IMR-90 (cell line): ENCODE measurements around the gene KLRC3. TPM values are rescaled to one million over a fixed set of nuclear protein-coding genes. Genes with fewer than 3 reads are reported as not detected.
"Not testable (repeated sequence)": the region's sequence is repeated elsewhere in the genome, so short reads cannot be mapped to it uniquely, and the experiment has no call there.

Source experiments
- ATAC-seq: fragments of 200-7000 bp; cut with Tn5 transposase; 2 replicates; pipeline ENCODE4 v1.9.1; 2020; ENCODE audit warnings: low read depth, mild to moderate bottlenecking, moderate library complexity
- BruUV-seq: library from RNA; stranded (reverse); fragments of 400-500 nt; replicated peaks from 2 replicates; lab custom pipeline; 2021; lab: Mats Ljungman, UMichigan
- CTCF ChIA-PET: fragments of 300-600 bp; formaldehyde crosslinking; extraction: SDS; loops from one replicate; lab custom pipeline; 2021; ENCODE audit warnings: antibody characterized with exemption; lab: Yijun Ruan, JAX
- POLR2A ChIA-PET: fragments of 300-600 bp; sonication (Branson Sonifier 250); formaldehyde crosslinking; loops from one replicate; lab custom pipeline; 2022; ENCODE audit warnings: antibody characterized with exemption; ENCODE audit not compliant: unreplicated experiment; lab: Charles Lee
- DNase-seq: peaks from one replicate; pipeline ENCODE4 v3.0.0; 2013
- H2AFZ ChIP-seq: replicated peaks from 2 replicates; pipeline ENCODE3; 2013; ENCODE audit warnings: low read length, mild to moderate bottlenecking; ENCODE audit not compliant: poor library complexity
- H2AK5ac ChIP-seq: 2 replicates; pipeline ENCODE4 v1.6.1; 2013; ENCODE audit warnings: low read depth, low read length, inconsistent platforms
- H2AK9ac ChIP-seq: replicated peaks from 2 replicates; pipeline ENCODE3; 2013; ENCODE audit warnings: mild to moderate bottlenecking, low read depth, low read length, moderate library complexity; ENCODE audit not compliant: poor library complexity
- H2BK120ac ChIP-seq: 2 replicates; pipeline ENCODE4 v1.6.1; 2013; ENCODE audit warnings: low read depth, low read length, inconsistent platforms
- H2BK15ac ChIP-seq: 3 replicates; pipeline ENCODE4 v1.6.1; 2013; ENCODE audit warnings: low read depth, low read length, inconsistent platforms
- H2BK20ac ChIP-seq: 2 replicates; pipeline ENCODE4 v1.6.1; 2013; ENCODE audit warnings: low read depth, mild to moderate bottlenecking, inconsistent platforms, low read length, moderate library complexity
- H2BK5ac ChIP-seq: 2 replicates; pipeline ENCODE4 v1.6.1; 2013; ENCODE audit warnings: mild to moderate bottlenecking, low read depth, low read length, inconsistent platforms; ENCODE audit not compliant: poor library complexity, severe bottlenecking
- H3K14ac ChIP-seq: replicated peaks from 2 replicates; pipeline ENCODE4 v1.6.1; 2013; ENCODE audit warnings: low read depth, low read length, inconsistent platforms
- H3K18ac ChIP-seq: 2 replicates; pipeline ENCODE4 v1.6.1; 2013; ENCODE audit warnings: low read depth, low read length, control low read depth
- H3K23ac ChIP-seq: 2 replicates; pipeline ENCODE4 v1.6.1; 2013; ENCODE audit warnings: low read depth, low read length, inconsistent platforms
- H3K27ac ChIP-seq: 2 replicates; pipeline ENCODE4 v1.5.1; 2013; ENCODE audit warnings: mild to moderate bottlenecking, control low read depth, low read length; ENCODE audit not compliant: insufficient read depth
- H3K27me3 ChIP-seq: 2 replicates; pipeline ENCODE4 v1.6.1; 2013; ENCODE audit warnings: low read length; ENCODE audit not compliant: control insufficient read depth, insufficient read depth
- H3K36me3 ChIP-seq: 2 replicates; pipeline ENCODE4 v1.6.1; 2013; ENCODE audit warnings: low read length, mixed read lengths; ENCODE audit not compliant: control insufficient read depth, insufficient read depth
- H3K4ac ChIP-seq: 2 replicates; pipeline ENCODE4 v1.6.1; 2013; ENCODE audit warnings: low read depth, low read length, inconsistent platforms
- H3K4me1 ChIP-seq: 2 replicates; pipeline ENCODE4 v1.6.1; 2013; ENCODE audit warnings: low read length, mixed read lengths; ENCODE audit not compliant: control insufficient read depth, insufficient read depth
- H3K4me2 ChIP-seq: 2 replicates; pipeline ENCODE4 v1.6.1; 2013; ENCODE audit warnings: low read depth, mild to moderate bottlenecking, control low read depth, low read length, moderate library complexity
- H3K4me3 ChIP-seq: 2 replicates; pipeline ENCODE4 v1.5.1; 2013; ENCODE audit warnings: low read depth, mild to moderate bottlenecking, control low read depth, low read length, moderate library complexity; ENCODE audit not compliant: insufficient read depth
- H3K56ac ChIP-seq: 2 replicates; pipeline ENCODE4 v1.6.1; 2013; ENCODE audit warnings: low read length, inconsistent platforms; ENCODE audit not compliant: insufficient read depth; ENCODE audit errors: extremely low read depth
- H3K79me1 ChIP-seq, 2 experiments: 2 replicates each; pipeline ENCODE4 v1.6.1; 2013; ENCODE audit warnings: low read length in 2 of 2, inconsistent platforms in 1 of 2, low read depth in 1 of 2
- H3K9ac ChIP-seq: 2 replicates; pipeline ENCODE4 v1.6.1; 2013; ENCODE audit warnings: low read depth, low read length, control low read depth
- H3K9me1 ChIP-seq: 2 replicates; pipeline ENCODE4 v1.6.1; 2013; ENCODE audit warnings: low read length, inconsistent platforms; ENCODE audit not compliant: insufficient read depth
- H3K9me3 ChIP-seq: 2 replicates; pipeline ENCODE4 v1.6.1; 2013; ENCODE audit warnings: low read length; ENCODE audit not compliant: control insufficient read depth, insufficient read depth
- H4K20me1 ChIP-seq: 2 replicates; pipeline ENCODE4 v1.6.1; 2013; ENCODE audit warnings: low read length, inconsistent platforms; ENCODE audit not compliant: insufficient read depth
- H4K5ac ChIP-seq: 2 replicates; pipeline ENCODE4 v1.6.1; 2013; ENCODE audit warnings: mild to moderate bottlenecking, low read depth, low read length, control low read depth
- H4K8ac ChIP-seq, 2 experiments: 2 replicates each; pipeline ENCODE4 v1.6.1; 2013; ENCODE audit warnings: low read depth in 2 of 2, low read length in 2 of 2, control low read depth in 1 of 2, inconsistent platforms in 1 of 2
- H4K91ac ChIP-seq: 2 replicates; pipeline ENCODE4 v1.6.1; 2013; ENCODE audit warnings: low read depth, low read length, inconsistent platforms; ENCODE audit not compliant: insufficient read depth
- WGBS, 2 experiments: methylation state at CpG; one replicate each; pipeline versions ENCODE4 v1.1.5 to v1.1.7; 2013; ENCODE audit warnings: missing lambda C conversion rate in 2 of 2; ENCODE audit not compliant: insufficient read length in 1 of 2; ENCODE audit errors: extremely low coverage in 2 of 2; 5-methylcytosine and 5-hydroxymethylcytosine counted together
- dilution Hi-C: fragments of 300-500 bp; cut with HindIII; formaldehyde crosslinking; loops from one replicate; pipeline ENCODE4 v1.14.3; 2018; ENCODE audit warnings: low sequenced_read_pairs; ENCODE audit not compliant: unreplicated experiment
- in situ Hi-C: fragments of 300-500 bp; cut with MboI; formaldehyde crosslinking; loops from 3 replicates; pipeline ENCODE4 v1.14.3; 2019; ENCODE audit warnings: low sequenced_read_pairs, inconsistent platforms, mixed read lengths
- intact Hi-C: fragments of 100-400 bp; cut with micrococcal nuclease; formaldehyde crosslinking; loops from 2 replicates; pipeline ENCODE4 v1.10.0; 2022
- polyA plus RNA-seq, 3 experiments: library from polyadenylated mRNA; depleted of rRNA; stranded (reverse); fragments of >200 nt; gene quantifications; 2 replicates each; pipeline ENCODE4 v1.2.3, GENCODE V29; 2012; ENCODE audit warnings: low replicate concordance in 1 of 3
- total RNA-seq: library from RNA; depleted of rRNA; stranded (reverse); fragments of >200 nt; gene quantifications from 2 replicates; pipeline ENCODE4 v1.2.3, GENCODE V29; 2012

KLRC3 gene
- total and polyA plus RNA-seq, 2 of the 4 experiments (the other 2 are of a cell fraction), result not detected

GRCh38 chr12:10437601-10438000, 17.2 kb upstream of the KLRC3 start:
- no CpG with 5 or more reads among the region's 2 CpGs for WGBS, 2 experiments

GRCh38 chr12:10435816-10436215, 15.4 kb upstream of the KLRC3 start, which contains the start of gene KLRC2:
Gene KLRC2 (minus strand): TSS chr12:10436010. CDS start chr12:10435986, 24 bp downstream.
- intact Hi-C loops, H2BK120ac ChIP-seq, H3K18ac ChIP-seq, H3K27me3 ChIP-seq, H2BK5ac ChIP-seq, dilution Hi-C loops, H4K20me1 ChIP-seq, H3K4ac ChIP-seq, DNase-seq, in situ Hi-C loops, H3K56ac ChIP-seq, H3K4me3 ChIP-seq, H3K9ac ChIP-seq, H2AFZ ChIP-seq, H3K27ac ChIP-seq, H3K14ac ChIP-seq, CTCF ChIA-PET, H4K8ac ChIP-seq, H3K9me1 ChIP-seq, H3K4me2 ChIP-seq, H2AK9ac ChIP-seq, H3K23ac ChIP-seq, POLR2A ChIA-PET, H3K4me1 ChIP-seq, H3K9me3 ChIP-seq, H4K5ac ChIP-seq, H2AK5ac ChIP-seq, H2BK15ac ChIP-seq, BruUV-seq, H2BK20ac ChIP-seq, H4K91ac ChIP-seq, H3K79me1 ChIP-seq, H3K36me3 ChIP-seq: not testable (repeated sequence)
- ATAC-seq, result peak; percentile 53
- WGBS, 2 experiments, result no CpG with 5 or more reads among the region's 3 CpGs

More at GRCh38 chr12:10437601-10438000, 17.2 kb upstream of the KLRC3 start:
- POLR2A ChIA-PET, H4K5ac ChIP-seq, CTCF ChIA-PET, H2BK20ac ChIP-seq, H3K4ac ChIP-seq, H3K14ac ChIP-seq, H3K36me3 ChIP-seq, H2BK5ac ChIP-seq, ATAC-seq, in situ Hi-C loops, H3K4me3 ChIP-seq, H4K20me1 ChIP-seq, H3K4me1 ChIP-seq, H3K9me1 ChIP-seq, H3K18ac ChIP-seq, intact Hi-C loops, dilution Hi-C loops, H3K79me1 ChIP-seq, H4K91ac ChIP-seq, H3K27me3 ChIP-seq, H3K9ac ChIP-seq, H2AFZ ChIP-seq, DNase-seq, H2BK15ac ChIP-seq, H4K8ac ChIP-seq, H2BK120ac ChIP-seq, H3K4me2 ChIP-seq, H3K23ac ChIP-seq, H3K56ac ChIP-seq, H2AK9ac ChIP-seq, BruUV-seq, H3K9me3 ChIP-seq, H3K27ac ChIP-seq, H2AK5ac ChIP-seq: not testable (repeated sequence)
